GM06990 (cell line): ENCODE data around the gene COL6A3.

Experiments
- DNase-seq: peaks from one replicate; pipeline ENCODE4 v3.0.0-alpha.2; 2011; ENCODE audit not compliant: insufficient read length; ENCODE audit errors: extremely low read depth
- H3K27me3 ChIP-seq: replicated peaks from 2 replicates; pipeline ENCODE4 v1.6.0; 2011; ENCODE audit warnings: low read length; ENCODE audit not compliant: control insufficient read depth, insufficient read depth
- H3K36me3 ChIP-seq: 2 replicates; pipeline ENCODE4 v1.5.1; 2011; ENCODE audit warnings: low read length; ENCODE audit not compliant: control insufficient read depth, insufficient read depth
- H3K4me3 ChIP-seq: replicated peaks from 2 replicates; pipeline ENCODE4 v1.5.1; 2011; ENCODE audit warnings: low read depth, mild to moderate bottlenecking, control low read depth, low read length
- CTCF ChIP-seq: IDR thresholded peaks from 2 replicates; pipeline ENCODE4 v1.5.1; 2011; ENCODE audit warnings: low read length, control low read depth, mild to moderate bottlenecking, inconsistent platforms; ENCODE audit not compliant: insufficient read depth, poor library complexity, severe bottlenecking

COL6A3 gene

GRCh38 chr2:237451643-237452469, 37.9 kb upstream of the COL6A3 start:
- Histone ChIP-seq H3K36me3 (no peaks in the 10 kb centered on the region), H3K4me3 (no peak overlapping the region), H3K27me3 (no peaks in the 10 kb centered on the region; the same call in 1 of the 2 replicates)
- no peak for TF ChIP-seq CTCF
- no peak for DNase-seq

- Histone ChIP-seq H3K36me3 (no peaks in the 10 kb centered on the region), H3K27me3 (no peaks in the 10 kb centered on the region; the same call in 1 of the 2 replicates), H3K4me3 (no peak overlapping the region)
- no peak for TF ChIP-seq CTCF
- DNase-seq = no peak
Observed at GRCh38 chr2:237450583-237450982, 36.6 kb upstream of the COL6A3 start.

- no peaks in the 10 kb centered on the region for H3K36me3 ChIP-seq
- no peaks in the 10 kb centered on the region; the same call in 1 of the 2 replicates for H3K27me3 ChIP-seq
- no peak for DNase-seq
- no peak for TF ChIP-seq CTCF
- no peak overlapping the region for H3K4me3 ChIP-seq
Observed at GRCh38 chr2:237450108-237450507, 36.1 kb upstream of the COL6A3 start.

- TF ChIP-seq CTCF = no peak
- no peak for DNase-seq
- Histone ChIP-seq H3K4me3 (no peak overlapping the region), H3K27me3 (no peaks in the 10 kb centered on the region; the same call in 1 of the 2 replicates), H3K36me3 (no peaks in the 10 kb centered on the region)
Observed at GRCh38 chr2:237449193-237449881, 35.4 kb upstream of the COL6A3 start.

GRCh38 chr2:237448626-237449025, 34.7 kb upstream of the COL6A3 start:
- DNase-seq = no peak
- TF ChIP-seq CTCF = no peak
- Histone ChIP-seq H3K36me3 (no peaks in the 10 kb centered on the region), H3K4me3 (no peak overlapping the region), H3K27me3 (no peaks in the 10 kb centered on the region; the same call in 1 of the 2 replicates)
